Endodermal cell (in vitro differentiated cells): ENCODE measurements around the gene GGNBP2. TPM values are rescaled to one million over a fixed set of nuclear protein-coding genes. Genes with fewer than 3 reads are reported as not detected.
A peak's percentile ranks its signal among the peaks of the same experiment; 100 is the strongest.

Experiments
- DNase-seq: peaks from one replicate; pipeline ENCODE4 v3.0.0-alpha.2; 2017
- H3K27ac ChIP-seq: 2 replicates; pipeline ENCODE4 v1.5.1; 2013; ENCODE audit warnings: mild to moderate bottlenecking, low read depth, low read length, moderate library complexity
- H3K27me3 ChIP-seq: 2 replicates; pipeline ENCODE4 v1.6.1; 2013; ENCODE audit warnings: mild to moderate bottlenecking, low read length, moderate library complexity; ENCODE audit not compliant: insufficient read depth, control insufficient read depth, poor library complexity, severe bottlenecking
- H3K36me3 ChIP-seq: 2 replicates; pipeline ENCODE4 v1.7.0; 2013; ENCODE audit warnings: mild to moderate bottlenecking, low read length, moderate library complexity; ENCODE audit not compliant: control insufficient read depth, insufficient read depth
- H3K4me1 ChIP-seq: one replicate; pipeline ENCODE4 v1.7.0; 2013; ENCODE audit warnings: low read length; ENCODE audit not compliant: control insufficient read depth, insufficient read depth
- H3K4me3 ChIP-seq: 2 replicates; pipeline ENCODE4 v1.5.1; 2013; ENCODE audit warnings: mild to moderate bottlenecking, low read length, moderate library complexity
- H3K9ac ChIP-seq: 2 replicates; pipeline ENCODE4 v1.6.1; 2013; ENCODE audit warnings: mild to moderate bottlenecking, low read length, moderate library complexity; ENCODE audit not compliant: poor library complexity, severe bottlenecking; ENCODE audit errors: extremely low read depth
- H3K9me3 ChIP-seq: 2 replicates; pipeline ENCODE4 v1.6.1; 2013; ENCODE audit warnings: mild to moderate bottlenecking, low read length, moderate library complexity; ENCODE audit not compliant: control insufficient read depth
- H3K27ac Mint-ChIP-seq: 2 replicates; pipeline ENCODE4 v1.8.0; 2020; ENCODE audit warnings: mixed read lengths
- H3K27me3 Mint-ChIP-seq: 2 replicates; pipeline ENCODE4 v1.8.0; 2021; ENCODE audit warnings: mild to moderate bottlenecking, mixed read lengths; ENCODE audit not compliant: insufficient read depth
- H3K36me3 Mint-ChIP-seq: 2 replicates; pipeline ENCODE4 v1.8.0; 2020; ENCODE audit warnings: low read depth, mixed read lengths
- H3K4me1 Mint-ChIP-seq: 2 replicates; pipeline ENCODE4 v1.8.0; 2020; ENCODE audit warnings: mixed read lengths
- H3K4me3 Mint-ChIP-seq: 2 replicates; pipeline ENCODE4 v1.8.0; 2020; ENCODE audit warnings: mild to moderate bottlenecking, moderate library complexity, mixed read lengths
- H3K9me3 Mint-ChIP-seq: 2 replicates; pipeline ENCODE4 v1.8.0; 2020; ENCODE audit warnings: mild to moderate bottlenecking, mixed read lengths
- CTCF ChIP-seq: fragments of 200-600 bp; sonication (generic); conservative IDR thresholded peaks from 2 replicates; pipeline ENCODE4 v1.5.0; 2021; ENCODE audit warnings: antibody characterized with exemption, mild to moderate bottlenecking
- WGBS, 2 experiments: methylation state at CpG; one replicate each; pipeline versions ENCODE4 v1.1.5 to v1.1.7; 2013; ENCODE audit warnings: missing lambda C conversion rate in 2 of 2, mixed read lengths in 1 of 2; ENCODE audit not compliant: insufficient coverage in 1 of 2, insufficient read length in 1 of 2; 5-methylcytosine and 5-hydroxymethylcytosine counted together
- total RNA-seq, 2 donors: library from RNA; stranded (reverse); fragmentation: NEBNext Ultra II Directional in 1 of 2; extraction: Animal tissue kit (Norgen Biotek cat#: 25700) in 1 of 2; gene quantifications; 2 replicates in 1 of 2; 3 replicates in 1 of 2; pipeline ENCODE4 v1.2.1, GENCODE V29; 2021

The GGNBP2 gene
- total RNA-seq, 2 donors from 2014 or later = 56.8 to 61.6 TPM

DNA sequence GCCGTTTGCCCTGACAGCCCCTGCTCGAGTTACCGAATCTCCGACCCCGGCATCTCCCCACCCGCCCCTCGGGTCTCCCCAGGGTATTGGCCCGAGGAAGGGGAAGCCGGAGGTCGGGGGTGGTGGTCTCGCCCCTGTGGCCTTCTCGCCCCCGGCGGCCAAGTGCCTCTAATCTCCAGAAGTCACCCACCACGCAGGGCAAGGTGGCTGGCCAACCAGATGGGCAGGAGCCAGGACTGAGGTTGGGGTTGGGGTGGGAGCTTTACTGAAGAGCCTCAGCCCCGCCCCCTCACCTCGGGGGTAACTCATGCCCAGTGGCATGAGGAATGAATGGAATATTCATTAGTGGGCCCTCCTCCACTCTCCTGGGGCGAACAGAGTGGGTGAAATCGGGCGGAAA is 47.6 kb downstream of the GGNBP2 start:
- Mint-ChIP-seq H3K4me3 (peak overlapping the region; percentile 74), H3K9me3 (no peaks in the 10 kb centered on the region), H3K36me3 (peaks cover 28% of the 10 kb centered on the region), H3K27me3 (no peaks in the 10 kb centered on the region), H3K27ac (peak overlapping the region; percentile 89), H3K4me1 (peaks cover 20% of the 10 kb centered on the region)
- peak overlapping the region; percentile 59 for H3K9ac ChIP-seq
- 1 to 7% methylated on average over 4 to 20 of the region's 20 CpGs for WGBS, 2 experiments
- no peak overlapping the region for H3K27ac ChIP-seq
- no peak for TF ChIP-seq CTCF
- H3K36me3 ChIP-seq = peaks cover 65% of the 10 kb centered on the region
- H3K9me3 ChIP-seq = no peaks in the 10 kb centered on the region
- DNase-seq = peak; percentile 88
- H3K4me3 ChIP-seq = peak overlapping the region; percentile 88
- no peaks in the 10 kb centered on the region for H3K27me3 ChIP-seq
- peaks cover 13% of the 10 kb centered on the region for H3K4me1 ChIP-seq

- no peak for TF ChIP-seq CTCF
- H3K4me1 ChIP-seq = peaks cover 13% of the 10 kb centered on the region
- H3K27me3 ChIP-seq = no peaks in the 10 kb centered on the region
- H3K27ac ChIP-seq = no peak overlapping the region
- peak overlapping the region; percentile 59 for H3K9ac ChIP-seq
- H3K9me3 Mint-ChIP-seq = no peaks in the 10 kb centered on the region
- no peaks in the 10 kb centered on the region for H3K9me3 ChIP-seq
- peak overlapping the region; percentile 74 for H3K4me3 Mint-ChIP-seq
- H3K27ac Mint-ChIP-seq = peak overlapping the region; percentile 89
- WGBS, 2 experiments = 10 to 11% methylated on average over 2 to 3 of the region's 4 CpGs
- H3K36me3 Mint-ChIP-seq = peaks cover 23% of the 10 kb centered on the region
- DNase-seq = no peak
- H3K4me1 Mint-ChIP-seq = peaks cover 20% of the 10 kb centered on the region
- H3K36me3 ChIP-seq = peaks cover 61% of the 10 kb centered on the region
- H3K4me3 ChIP-seq = peak overlapping the region; percentile 88
- no peaks in the 10 kb centered on the region for H3K27me3 Mint-ChIP-seq
Observed at GRCh38 chr17:36592716-36593321, 48.1 kb downstream of the GGNBP2 start.

- Histone ChIP-seq H3K4me1 (peaks cover 13% of the 10 kb centered on the region), H3K27me3 (no peaks in the 10 kb centered on the region), H3K36me3 (peaks cover 61% of the 10 kb centered on the region), H3K4me3 (peak overlapping the region; percentile 88), H3K9me3 (no peaks in the 10 kb centered on the region), H3K9ac (no peak overlapping the region), H3K27ac (no peak overlapping the region)
- 87 to 92% methylated on average over 3 to 8 of the region's 8 CpGs for WGBS, 2 experiments
- Mint-ChIP-seq H3K27me3 (no peaks in the 10 kb centered on the region), H3K36me3 (peaks cover 28% of the 10 kb centered on the region), H3K27ac (no peak overlapping the region), H3K9me3 (no peaks in the 10 kb centered on the region), H3K4me1 (peaks cover 20% of the 10 kb centered on the region), H3K4me3 (peak overlapping the region; percentile 74)
- no peak for TF ChIP-seq CTCF
- DNase-seq = no peak
Observed at GRCh38 chr17:36593656-36594316, 49.1 kb downstream of the GGNBP2 start.
